ENCODE data around the gene PTPRS.

- TF ChIP-seq CTCF (conservative IDR thresholded peaks at IDR 0.05; ENCODE audit: low read depth, low read length) (no peak), EZH2 (IDR thresholded peaks at IDR 0.05; ENCODE audit: borderline replicate concordance, low read depth, low read length, poor library complexity, severe bottlenecking) (no peak)
Measured at GRCh38 chr19:5337126-5337525, 3.5 kb downstream of the PTPRS start.

Data from A673 (cell line).